IPS-15b (cell line): ENCODE data around the gene CPNE2.

Experiments
- H3K27me3 ChIP-seq: one replicate; pipeline ENCODE4 v1.6.1; 2013; ENCODE audit warnings: low read length; ENCODE audit not compliant: control insufficient read depth, insufficient read depth
- H3K36me3 ChIP-seq: one replicate; pipeline ENCODE4 v1.6.1; 2013; ENCODE audit warnings: low read length; ENCODE audit not compliant: control insufficient read depth, insufficient read depth
- H3K4me1 ChIP-seq: one replicate; pipeline ENCODE4 v1.6.1; 2013; ENCODE audit warnings: mild to moderate bottlenecking, low read length; ENCODE audit not compliant: control insufficient read depth, insufficient read depth
- H3K4me3 ChIP-seq: one replicate; pipeline ENCODE4 v1.5.1; 2013; ENCODE audit warnings: low read depth, low read length
- H3K9ac ChIP-seq: one replicate; pipeline ENCODE4 v1.6.1; 2013; ENCODE audit warnings: low read depth, mild to moderate bottlenecking, low read length
- H3K9me3 ChIP-seq: one replicate; pipeline ENCODE4 v1.6.1; 2013; ENCODE audit warnings: mild to moderate bottlenecking, low read length; ENCODE audit not compliant: control insufficient read depth, insufficient read depth

CPNE2 gene

GRCh38 chr16:57152096-57153093, 60.0 kb downstream of the CPNE2 start:
- H3K4me1 ChIP-seq, result peaks cover 19% of the 10 kb centered on the region
- no peak overlapping the region for H3K9ac ChIP-seq
- H3K27me3 ChIP-seq, result no peaks in the 10 kb centered on the region
- H3K9me3 ChIP-seq, result no peaks in the 10 kb centered on the region
- H3K36me3 ChIP-seq, result no peaks in the 10 kb centered on the region
- no peak overlapping the region for H3K4me3 ChIP-seq

GRCh38 chr16:57153841-57154240, 61.5 kb downstream of the CPNE2 start:
- Histone ChIP-seq H3K9ac (no peak overlapping the region), H3K27me3 (no peaks in the 10 kb centered on the region), H3K4me3 (no peak overlapping the region), H3K4me1 (peaks cover 10% of the 10 kb centered on the region), H3K36me3 (no peaks in the 10 kb centered on the region), H3K9me3 (no peaks in the 10 kb centered on the region)

GRCh38 chr16:57155702-57156350, 63.4 kb downstream of the CPNE2 start:
- no peaks in the 10 kb centered on the region for H3K36me3 ChIP-seq
- no peaks in the 10 kb centered on the region for H3K27me3 ChIP-seq
- peaks cover 14% of the 10 kb centered on the region for H3K4me1 ChIP-seq

GRCh38 chr16:57156351-57156703, 63.9 kb downstream of the CPNE2 start:
- H3K9ac ChIP-seq, result no peak overlapping the region
- no peaks in the 10 kb centered on the region for H3K9me3 ChIP-seq
- peaks cover 11% of the 10 kb centered on the region for H3K4me1 ChIP-seq
- H3K36me3 ChIP-seq, result no peaks in the 10 kb centered on the region
- no peaks in the 10 kb centered on the region for H3K27me3 ChIP-seq
- H3K4me3 ChIP-seq, result no peak overlapping the region

More at GRCh38 chr16:57155702-57156350, 63.4 kb downstream of the CPNE2 start:
- Histone ChIP-seq H3K9ac (no peak overlapping the region), H3K9me3 (no peaks in the 10 kb centered on the region), H3K4me3 (no peak overlapping the region)

- Histone ChIP-seq H3K4me1 (peaks cover 4% of the 10 kb centered on the region), H3K36me3 (peaks cover 2% of the 10 kb centered on the region), H3K4me3 (no peak overlapping the region)
Measured at GRCh38 chr16:57157533-57157932, 65.2 kb downstream of the CPNE2 start.

GRCh38 chr16:57159447-57159846, 67.1 kb downstream of the CPNE2 start:
- H3K27me3 ChIP-seq, result no peaks in the 10 kb centered on the region
- H3K36me3 ChIP-seq, result peaks cover 5% of the 10 kb centered on the region
- no peak overlapping the region for H3K4me3 ChIP-seq
- H3K9me3 ChIP-seq, result no peaks in the 10 kb centered on the region
- H3K9ac ChIP-seq, result no peak overlapping the region
- H3K4me1 ChIP-seq, result peaks cover 4% of the 10 kb centered on the region

More at GRCh38 chr16:57157533-57157932, 65.2 kb downstream of the CPNE2 start:
- no peaks in the 10 kb centered on the region for H3K9me3 ChIP-seq
- no peak overlapping the region for H3K9ac ChIP-seq
- H3K27me3 ChIP-seq, result no peaks in the 10 kb centered on the region

GRCh38 chr16:57163842-57164241, 71.5 kb downstream of the CPNE2 start:
- Histone ChIP-seq H3K9me3 (no peaks in the 10 kb centered on the region), H3K36me3 (peaks cover 16% of the 10 kb centered on the region), H3K4me1 (peaks cover 4% of the 10 kb centered on the region), H3K27me3 (no peaks in the 10 kb centered on the region), H3K9ac (no peak overlapping the region), H3K4me3 (no peak overlapping the region)

GRCh38 chr16:57165483-57165882, 73.1 kb downstream of the CPNE2 start:
- no peaks in the 10 kb centered on the region for H3K9me3 ChIP-seq
- H3K36me3 ChIP-seq, result peaks cover 16% of the 10 kb centered on the region
- H3K4me3 ChIP-seq, result no peak overlapping the region
- no peaks in the 10 kb centered on the region for H3K4me1 ChIP-seq
- H3K9ac ChIP-seq, result no peak overlapping the region
- H3K27me3 ChIP-seq, result no peaks in the 10 kb centered on the region

GRCh38 chr16:57165938-57166337, 73.6 kb downstream of the CPNE2 start:
- H3K36me3 ChIP-seq, result peaks cover 16% of the 10 kb centered on the region
- H3K27me3 ChIP-seq, result no peaks in the 10 kb centered on the region
- H3K4me3 ChIP-seq, result no peak overlapping the region

GRCh38 chr16:57166451-57166850, 74.1 kb downstream of the CPNE2 start:
- H3K9ac ChIP-seq, result no peak overlapping the region

More at GRCh38 chr16:57165938-57166337, 73.6 kb downstream of the CPNE2 start:
- Histone ChIP-seq H3K9ac (no peak overlapping the region), H3K4me1 (no peaks in the 10 kb centered on the region), H3K9me3 (no peaks in the 10 kb centered on the region)

GRCh38 chr16:57166951-57167350, 74.6 kb downstream of the CPNE2 start:
- Histone ChIP-seq H3K9me3 (no peaks in the 10 kb centered on the region), H3K27me3 (no peaks in the 10 kb centered on the region), H3K9ac (no peak overlapping the region), H3K36me3 (peaks cover 20% of the 10 kb centered on the region), H3K4me1 (no peaks in the 10 kb centered on the region), H3K4me3 (no peak overlapping the region)

More at GRCh38 chr16:57166451-57166850, 74.1 kb downstream of the CPNE2 start:
- Histone ChIP-seq H3K4me3 (no peak overlapping the region), H3K9me3 (no peaks in the 10 kb centered on the region), H3K27me3 (no peaks in the 10 kb centered on the region), H3K4me1 (no peaks in the 10 kb centered on the region), H3K36me3 (peaks cover 17% of the 10 kb centered on the region)
